Measurements from ENCODE around the gene PSMB5.

GRCh38 chr14:23006544-23007419, 27.9 kb downstream of the PSMB5 start:
- TF ChIP-seq CTCF (IDR thresholded peaks at IDR 0.05; ENCODE audit: poor library complexity) (peak; percentile 27), EZH2 (IDR thresholded peaks at IDR 0.05; ENCODE audit: borderline replicate concordance) (no peak), EZH2phosphoT487 (IDR thresholded peaks at IDR 0.05; ENCODE audit: low read depth, severe bottlenecking, unreplicated experiment) (no peak)

Measured in hepatocyte (in vitro differentiated cells).